Hepatic stellate cell (primary cell): Measurements from ENCODE around the gene PIWIL4.

ENCODE experiments used
- DNase-seq: peaks from one replicate; pipeline ENCODE4 v3.0.0; 2011; ENCODE audit warnings: low spot score

The PIWIL4 gene

GRCh38 chr11:94567181-94567670 lies at the start of gene PIWIL4:
Gene PIWIL4, plus strand, starts transcription at chr11:94567368. Its CDS starts 151 bp downstream, at chr11:94567519.
- no peak for DNase-seq

GRCh38 chr11:94518300-94518699 lies 48.9 kb upstream of the PIWIL4 start:
- no peak for DNase-seq

GRCh38 chr11:94519478-94520084 lies 47.6 kb upstream of the PIWIL4 start:
- DNase-seq, result no peak

- peak; percentile 20 for DNase-seq
These were observed 45.5 kb upstream of the PIWIL4 start for GRCh38 chr11:94521684-94522083.

- no peak for DNase-seq
These were observed 42.8 kb upstream of the PIWIL4 start for GRCh38 chr11:94524341-94524740.

GRCh38 chr11:94525546-94526324 lies 41.4 kb upstream of the PIWIL4 start:
- DNase-seq, result no peak

- DNase-seq, result no peak
These were observed 40.3 kb upstream of the PIWIL4 start for GRCh38 chr11:94526645-94527438.

- no peak for DNase-seq
These were observed 38.6 kb upstream of the PIWIL4 start for GRCh38 chr11:94528551-94528950.

- no peak for DNase-seq
These were observed 35.0 kb upstream of the PIWIL4 start for GRCh38 chr11:94532211-94532610.

- no peak for DNase-seq
These were observed 34.0 kb upstream of the PIWIL4 start for GRCh38 chr11:94533206-94533605.

GRCh38 chr11:94533696-94534630 lies 33.2 kb upstream of the PIWIL4 start:
- no peak for DNase-seq

- no peak for DNase-seq
These were observed 30.8 kb upstream of the PIWIL4 start for GRCh38 chr11:94536386-94536785.

GRCh38 chr11:94537031-94537600 lies 30.1 kb upstream of the PIWIL4 start:
- DNase-seq, result peak; percentile 47

- DNase-seq, result no peak
These were observed 27.7 kb upstream of the PIWIL4 start for GRCh38 chr11:94539420-94539819.

GRCh38 chr11:94543695-94544645 lies 23.2 kb upstream of the PIWIL4 start, which contains the start of gene FUT4:
Gene FUT4, plus strand, starts transcription at chr11:94543921. Its CDS starts 213 bp downstream, at chr11:94544134.
- DNase-seq, result peak; percentile 80

GRCh38 chr11:94544646-94545263 lies 22.4 kb upstream of the PIWIL4 start:
- DNase-seq, result no peak

GRCh38 chr11:94545264-94546161 lies 21.7 kb upstream of the PIWIL4 start:
- DNase-seq, result no peak

- no peak for DNase-seq
These were observed 21.1 kb upstream of the PIWIL4 start for GRCh38 chr11:94546162-94546470.

GRCh38 chr11:94546886-94547285 lies 20.3 kb upstream of the PIWIL4 start:
- DNase-seq, result no peak
